Stimulated activated CD8-positive, alpha-beta memory T cell treated with anti-CD3 and anti-CD28 coated beads, Interleukin-12 subunit alpha, Interleukin-12 subunit beta, amount 100 ng/mL, for 4 hours (primary cell): ENCODE results near the gene MAN1A1.

ENCODE experiments used
- DNase-seq: peaks from one replicate; pipeline ENCODE4 v3.0.0-alpha.2; 2020; ENCODE audit warnings: low read depth

MAN1A1 gene

GRCh38 chr6:119233312-119233984 is 116.1 kb downstream of the MAN1A1 start:
- DNase-seq: no peak

- no peak for DNase-seq
These were observed 118.2 kb downstream of the MAN1A1 start for GRCh38 chr6:119231394-119231793.

GRCh38 chr6:119230160-119230559 is 119.4 kb downstream of the MAN1A1 start:
- no peak for DNase-seq

GRCh38 chr6:119227377-119227776 is 122.2 kb downstream of the MAN1A1 start:
- DNase-seq: no peak

GRCh38 chr6:119226089-119226488 is 123.5 kb downstream of the MAN1A1 start:
- no peak for DNase-seq

GRCh38 chr6:119224095-119224701 is 125.4 kb downstream of the MAN1A1 start:
- DNase-seq: no peak

DNA sequence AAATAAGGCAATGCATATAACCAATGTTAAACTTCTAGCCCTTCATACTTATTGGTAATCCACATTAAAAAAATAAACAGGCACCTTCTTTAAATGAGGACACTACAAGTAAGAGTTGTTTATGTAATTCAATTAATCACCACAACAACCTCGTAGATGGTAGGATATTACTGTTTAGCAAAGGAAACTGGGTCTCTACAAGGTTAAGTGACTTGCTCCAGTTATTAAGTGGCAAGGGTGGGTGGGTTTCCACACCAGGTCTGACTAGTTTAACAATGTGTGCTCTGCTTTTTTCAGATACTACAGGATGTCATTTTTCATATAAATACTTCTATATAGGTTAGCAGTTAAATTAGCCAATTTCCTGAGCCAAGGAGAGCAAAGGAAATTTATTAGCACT is 129.1 kb downstream of the MAN1A1 start:
- DNase-seq: no peak

DNA sequence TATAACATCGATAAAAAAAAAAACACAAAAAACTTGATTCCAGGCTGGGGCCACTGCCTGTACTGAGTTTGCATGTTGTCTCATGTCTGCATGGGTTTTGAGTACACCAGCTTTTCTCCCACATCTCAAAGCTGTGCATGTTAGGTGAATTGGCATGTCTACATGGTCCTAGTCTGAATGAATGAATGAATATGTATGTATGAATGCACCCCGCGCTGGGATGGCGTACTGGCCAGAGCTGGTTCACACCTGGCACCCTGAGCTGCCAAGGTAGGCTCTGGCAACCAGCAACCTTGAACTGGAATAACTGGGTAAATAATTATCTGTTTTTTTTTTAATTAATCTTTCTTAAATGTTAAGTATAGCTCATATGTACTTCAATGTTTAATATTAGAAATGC is 131.0 kb downstream of the MAN1A1 start:
- DNase-seq: no peak

- DNase-seq: no peak
These were observed 133.5 kb downstream of the MAN1A1 start for GRCh38 chr6:119215885-119216590.

DNA sequence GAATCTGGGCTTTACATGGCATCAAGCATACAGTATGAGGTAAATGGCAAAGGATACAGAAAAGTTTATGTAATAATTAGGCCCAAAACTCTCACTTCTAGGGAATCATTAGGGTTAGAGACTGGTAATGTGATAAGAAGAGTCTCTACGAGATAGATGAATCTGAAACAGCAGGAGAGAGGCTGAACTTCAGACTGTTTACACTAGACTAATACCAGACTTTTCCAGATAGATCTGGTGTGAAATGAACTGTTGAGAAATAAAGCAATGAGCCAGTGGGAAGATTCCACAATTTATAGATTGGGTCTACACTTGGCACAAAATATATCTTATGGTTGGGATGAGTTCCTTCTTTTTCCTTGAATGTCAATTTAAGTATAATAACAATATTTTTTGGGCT is 134.3 kb downstream of the MAN1A1 start:
- no peak for DNase-seq

DNA sequence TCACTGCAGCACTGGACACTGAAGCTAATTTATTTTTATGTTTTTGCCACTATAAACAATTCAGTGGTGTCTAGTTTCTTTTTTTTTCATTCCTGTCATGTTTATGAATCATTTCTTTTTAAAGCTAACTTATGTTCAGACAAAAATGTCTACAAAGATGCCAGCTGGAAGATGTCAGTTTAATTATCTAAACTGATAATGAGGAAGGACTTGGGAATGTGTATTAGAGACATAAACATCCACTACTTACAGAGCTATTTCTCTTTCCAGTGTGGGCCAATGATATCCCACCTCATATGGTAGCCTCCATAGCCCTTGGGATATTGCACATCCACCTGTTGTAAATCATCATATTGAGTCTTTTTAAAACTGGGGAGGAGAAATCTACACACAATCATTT is 139.0 kb downstream of the MAN1A1 start:
- DNase-seq: no peak

DNA sequence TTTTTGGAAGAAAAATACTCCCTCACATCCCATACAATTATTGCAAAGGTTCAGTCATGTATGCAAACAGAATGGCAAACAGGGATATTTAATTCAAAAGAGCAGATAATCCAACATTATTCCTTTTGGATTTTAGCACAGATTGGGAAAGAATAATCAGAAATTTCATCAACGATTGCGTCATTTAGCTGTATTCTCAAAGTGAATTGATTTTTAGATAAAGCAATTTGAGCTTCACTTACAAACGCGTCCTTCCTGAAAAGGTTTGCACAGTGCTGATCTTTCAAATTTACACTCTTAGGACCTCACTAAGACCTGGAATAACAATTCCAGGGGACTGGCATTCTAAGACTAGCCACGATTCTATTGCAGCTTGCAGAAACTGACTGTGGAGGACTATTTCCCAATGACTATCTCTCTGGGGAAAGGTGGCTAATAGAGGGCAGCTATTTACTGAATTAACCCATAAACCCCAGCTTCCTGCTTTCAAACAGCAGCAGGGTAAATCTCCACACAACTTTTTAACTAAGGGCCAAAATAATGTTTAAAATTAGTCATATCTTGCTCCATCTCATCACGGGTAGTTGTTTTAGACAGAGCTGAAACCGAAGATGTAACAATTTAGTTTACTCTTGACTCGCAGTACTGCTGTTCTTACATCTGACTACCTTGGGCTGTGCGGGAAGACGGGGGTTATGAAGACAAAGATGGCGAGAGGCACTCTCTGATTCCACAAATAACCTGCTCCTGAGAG is 139.9 kb downstream of the MAN1A1 start:
- no peak for DNase-seq

DNA sequence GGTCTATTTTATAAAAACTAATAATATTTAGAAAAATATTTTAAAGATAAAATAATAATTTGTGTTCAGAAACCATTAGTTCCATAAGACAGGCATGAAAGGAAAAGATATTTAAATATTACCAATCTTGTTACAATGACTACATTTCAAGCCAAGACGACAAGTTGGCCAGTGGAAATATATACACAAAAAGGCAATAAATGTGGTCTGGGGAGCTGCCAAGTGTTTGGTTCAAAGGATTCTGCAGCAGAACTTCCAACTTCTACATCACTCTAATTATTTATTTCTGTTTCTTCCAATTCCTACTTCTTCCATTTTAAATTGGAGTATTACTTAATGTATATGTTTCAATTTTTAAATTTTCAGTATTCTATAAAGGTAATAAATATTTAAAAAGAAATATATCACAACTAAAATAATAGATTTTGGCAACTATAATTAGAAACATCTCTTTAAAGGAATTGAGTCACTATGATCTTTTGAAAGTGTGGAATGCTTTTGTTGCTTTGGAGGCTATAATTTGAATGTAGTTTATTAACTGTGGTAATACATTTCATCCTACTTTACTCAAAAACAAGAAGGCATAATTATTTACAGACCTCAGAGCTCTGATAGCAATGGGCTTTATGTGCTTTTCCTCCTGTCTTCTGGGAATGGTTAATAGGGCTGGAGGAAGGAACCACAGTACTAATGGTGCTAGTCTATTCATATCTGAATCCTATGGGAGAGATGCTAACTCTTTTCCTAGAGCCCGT is 141.4 kb downstream of the MAN1A1 start:
- no peak for DNase-seq

DNA sequence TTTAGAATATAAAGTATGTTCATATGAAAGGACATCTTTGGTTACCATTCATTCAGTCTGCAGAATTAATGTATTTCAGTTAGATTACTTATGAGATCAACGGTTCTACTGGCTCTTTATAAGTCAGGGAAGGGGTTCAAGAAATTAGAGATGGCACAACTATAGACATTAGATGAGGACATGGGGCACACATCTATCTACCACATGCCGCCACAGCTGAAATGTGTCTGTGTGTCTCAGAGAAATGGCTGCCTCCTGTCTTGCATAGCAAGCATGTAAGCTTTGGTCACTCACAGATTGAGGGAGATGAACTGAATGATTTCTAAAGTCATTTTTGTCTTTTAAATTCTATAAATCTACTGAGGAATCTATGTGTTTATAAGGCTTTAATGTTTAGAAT is 142.2 kb downstream of the MAN1A1 start:
- no peak for DNase-seq

GRCh38 chr6:119205911-119206618 is 143.5 kb downstream of the MAN1A1 start:
- no peak for DNase-seq

DNA sequence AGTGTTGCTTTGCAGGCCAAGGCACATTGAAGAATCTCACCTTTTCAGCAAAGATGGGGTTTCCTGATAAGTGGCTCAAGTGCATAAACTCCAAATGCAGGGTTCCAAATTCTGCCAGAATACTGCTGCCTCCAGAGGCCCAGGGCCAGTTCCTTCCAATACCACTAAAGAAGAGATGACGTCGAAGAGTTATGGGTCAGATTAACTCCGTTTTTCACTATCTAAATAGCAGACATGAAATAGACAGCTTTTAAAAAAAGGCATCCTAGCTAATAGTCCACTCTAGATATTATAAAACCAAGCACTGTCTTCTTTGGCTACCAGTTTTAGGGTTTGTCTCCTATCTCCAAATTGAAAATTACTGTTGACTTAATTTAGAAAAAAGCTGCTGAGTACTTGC is 144.8 kb downstream of the MAN1A1 start:
- DNase-seq: no peak

DNA sequence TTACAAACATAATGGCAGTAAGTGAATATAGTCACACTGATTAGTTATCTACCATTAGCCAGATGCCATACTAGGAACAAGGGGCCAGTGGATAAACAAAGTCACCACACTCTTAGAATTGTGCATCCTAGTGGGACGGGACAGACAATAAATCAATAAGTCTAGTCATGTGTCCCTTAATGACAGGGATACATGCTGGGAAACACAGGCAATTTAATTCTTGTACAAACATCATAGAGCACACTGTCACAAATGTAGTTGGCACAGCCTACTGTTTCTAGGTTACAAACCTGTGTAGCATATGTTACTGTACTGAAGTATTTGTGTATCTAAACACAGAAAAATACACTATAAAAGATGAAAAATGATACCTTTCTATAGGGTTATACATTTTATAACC is 148.1 kb downstream of the MAN1A1 start:
- no peak for DNase-seq

- DNase-seq: no peak
These were observed 148.9 kb downstream of the MAN1A1 start for GRCh38 chr6:119200512-119201175.

- DNase-seq: no peak
These were observed 152.3 kb downstream of the MAN1A1 start for GRCh38 chr6:119197271-119197670.

GRCh38 chr6:119196715-119197114 is 152.8 kb downstream of the MAN1A1 start:
- DNase-seq: no peak

DNA sequence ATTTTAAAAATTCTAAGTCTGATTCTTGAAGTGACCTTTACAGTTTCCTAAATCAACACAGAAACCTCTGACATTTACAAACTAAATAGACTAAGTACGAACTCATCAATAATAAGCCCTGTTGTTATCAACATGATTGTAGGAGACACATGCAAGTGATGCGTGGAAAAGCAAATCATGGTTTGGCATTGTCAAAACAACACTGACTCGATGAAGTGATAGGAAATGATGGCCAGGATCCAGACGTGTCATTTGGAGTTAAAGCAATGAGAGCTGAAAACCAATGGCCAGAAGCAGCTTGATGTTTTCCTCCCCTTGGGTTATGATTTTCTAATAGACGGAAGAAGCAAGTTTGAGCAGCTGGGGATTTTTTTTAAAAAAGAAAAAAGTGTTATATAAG is 153.7 kb downstream of the MAN1A1 start:
- DNase-seq: no peak
